ENCODE measurements around the gene ALPI.

DNA sequence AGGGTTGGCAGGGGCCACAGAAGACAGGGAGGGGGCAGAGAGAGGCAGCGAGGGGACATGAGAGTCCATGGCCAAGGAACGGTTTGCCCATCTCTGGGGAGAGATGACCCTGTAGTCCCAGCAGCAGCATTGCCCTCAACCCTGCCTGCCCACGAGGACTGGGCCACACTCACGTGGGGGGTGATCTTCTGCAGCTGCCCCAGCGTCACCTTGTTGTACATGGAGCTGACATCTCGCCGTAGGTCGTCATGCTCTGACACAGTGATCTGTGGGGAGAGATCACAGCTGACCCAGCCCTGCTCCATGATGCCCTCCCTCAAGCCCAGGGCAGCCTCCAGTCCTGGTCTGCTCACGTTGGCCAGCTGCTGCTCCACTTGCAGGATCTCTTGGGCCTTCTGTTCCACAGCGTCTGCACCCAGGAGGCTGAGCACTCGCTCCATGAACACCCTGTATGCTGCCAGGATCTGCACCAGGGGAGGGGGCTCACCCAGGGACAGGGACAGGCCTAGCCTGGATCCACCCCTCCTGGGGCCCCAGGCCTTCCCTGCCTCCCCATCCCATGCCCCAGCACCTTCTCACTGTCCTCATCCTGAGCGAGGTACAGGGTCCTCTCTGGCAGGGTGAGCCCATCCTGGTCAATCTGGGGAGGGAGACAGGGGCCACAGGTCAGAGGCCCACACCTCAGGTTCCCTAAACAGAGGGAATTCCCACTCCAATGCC, 28.8 kb downstream of the ALPI start:
- TF ChIP-seq CTCF (IDR thresholded peaks at IDR 0.05) (no peak), POLR2AphosphoS5 (IDR thresholded peaks at IDR 0.05) (no peak), POLR2A (IDR thresholded peaks at IDR 0.05) (no peak), EP300 (IDR thresholded peaks at IDR 0.05) (no peak)
